Measurements from ENCODE around the gene HRCT1. TPM values are rescaled to one million over a fixed set of nuclear protein-coding genes. Genes with fewer than 3 reads are reported as not detected.

Gene HRCT1
- total RNA-seq, 2 experiments from 2014 or later: not detected

DNA sequence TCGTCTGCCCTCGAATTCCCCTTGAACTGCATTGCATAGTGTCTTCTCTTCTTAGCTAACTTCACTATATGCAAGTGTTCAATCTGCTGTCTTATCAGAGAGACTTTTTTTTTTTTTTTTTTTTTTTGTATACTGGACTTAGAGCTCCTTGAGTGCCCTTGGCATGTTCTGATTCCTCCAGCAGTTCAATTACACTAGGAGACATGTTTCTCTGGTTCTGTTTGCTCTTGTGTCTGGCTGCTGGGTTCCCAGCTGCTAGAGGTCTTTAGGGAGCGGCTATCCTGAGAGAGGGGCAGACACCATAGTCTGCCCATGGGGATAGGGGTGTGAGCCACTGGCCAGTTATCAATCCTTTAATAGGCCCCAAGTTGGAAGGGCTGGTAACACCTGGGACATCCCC is 38.8 kb downstream of the HRCT1 start:
- H3K9me3 Mint-ChIP-seq: no peaks in the 10 kb centered on the region
- no peaks in the 10 kb centered on the region for H3K27me3 Mint-ChIP-seq
- POLR2A ChIA-PET: no interaction called here
- H3K27ac Mint-ChIP-seq: no peak overlapping the region
- H3K4me1 Mint-ChIP-seq: peaks cover 28% of the 10 kb centered on the region
- no peak for DNase-seq
- CTCF ChIA-PET: interaction anchor here (0.5 to 4.1 kb wide), 15 partner anchors 11 to 674 kb away, joined by 3 to 56 read pairs (median 4); partner anchors contain the start of gene HRCT1
- no peak overlapping the region for H3K4me3 Mint-ChIP-seq
- H3K36me3 Mint-ChIP-seq (ENCODE audit: low read depth): no peaks in the 10 kb centered on the region

DNA sequence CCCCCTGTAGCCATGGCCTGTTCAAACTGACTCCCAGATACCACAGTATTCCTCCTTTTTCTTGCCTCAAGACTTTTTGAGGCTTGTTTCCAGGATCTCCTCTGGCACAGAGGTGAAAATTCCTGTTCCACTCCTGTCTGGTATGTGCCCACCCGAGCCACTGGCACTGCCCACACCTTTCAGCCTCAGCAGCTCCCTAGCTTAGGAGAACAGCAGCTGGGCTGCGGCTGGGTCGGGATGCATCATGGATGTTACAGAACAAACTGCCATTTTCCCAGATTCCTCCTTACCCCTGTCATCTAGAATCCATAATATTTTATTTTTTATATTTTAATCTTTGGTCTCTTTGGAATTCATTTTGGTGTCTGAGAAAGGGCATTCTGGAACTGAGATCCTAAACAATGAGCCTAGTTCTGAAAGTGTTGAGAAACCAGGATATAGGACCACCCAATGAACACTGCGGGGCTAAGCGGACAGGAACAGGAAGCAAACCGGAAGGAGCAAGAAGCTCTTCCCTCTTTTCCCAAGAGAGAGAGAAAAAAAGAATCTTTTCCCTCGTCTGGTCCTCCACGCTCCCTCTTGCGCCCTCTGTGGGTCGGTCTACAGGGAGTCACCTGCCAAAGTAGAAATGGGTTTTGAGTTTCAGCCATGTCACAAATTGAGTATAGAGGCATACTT is 39.5 kb downstream of the HRCT1 start:
- Mint-ChIP-seq H3K9me3 (no peaks in the 10 kb centered on the region), H3K4me3 (no peak overlapping the region)

DNA sequence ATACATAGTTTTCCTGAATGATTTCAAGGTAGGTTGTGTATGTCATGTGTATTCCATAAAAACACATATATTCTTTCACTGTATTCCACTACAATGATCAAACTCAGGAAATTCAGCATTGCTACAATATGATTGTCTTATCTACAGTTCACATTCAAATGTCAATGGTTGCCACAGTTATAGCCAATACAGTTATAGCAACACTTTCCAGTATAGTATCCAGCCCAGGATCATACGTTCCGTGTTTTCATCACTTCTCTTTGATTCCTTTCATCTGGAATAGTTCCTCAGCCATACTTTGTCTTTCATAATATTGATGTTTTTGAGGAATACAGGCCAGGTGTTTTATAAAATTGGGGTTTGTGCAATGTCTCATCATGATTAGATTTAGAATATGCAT is 42.4 kb downstream of the HRCT1 start:
- Mint-ChIP-seq H3K27me3 (peaks cover 3% of the 10 kb centered on the region), H3K4me1 (peaks cover 11% of the 10 kb centered on the region), H3K27ac (no peak overlapping the region), H3K9me3 (no peaks in the 10 kb centered on the region), H3K36me3 (ENCODE audit: low read depth) (no peaks in the 10 kb centered on the region), H3K4me3 (no peak overlapping the region)
- ChIA-PET CTCF (no interaction called here), POLR2A (no interaction called here)
- DNase-seq: no peak

More for the DNA sequence above, 39.5 kb downstream of the HRCT1 start:
- DNase-seq: peak; percentile 65
- Mint-ChIP-seq H3K36me3 (ENCODE audit: low read depth) (no peaks in the 10 kb centered on the region), H3K27ac (no peak overlapping the region), H3K27me3 (no peaks in the 10 kb centered on the region), H3K4me1 (peaks cover 22% of the 10 kb centered on the region)
- POLR2A ChIA-PET: interaction anchor here (0.7 kb wide), 1 partner anchor 246 kb away, joined by 3 read pairs; the partner anchor contains the start of gene CLTA
- CTCF ChIA-PET: interaction anchor here (0.9 to 4.1 kb wide), 14 partner anchors 10 to 209 kb away, joined by 3 to 56 read pairs (median 4); partner anchors contain the start of gene HRCT1

DNA sequence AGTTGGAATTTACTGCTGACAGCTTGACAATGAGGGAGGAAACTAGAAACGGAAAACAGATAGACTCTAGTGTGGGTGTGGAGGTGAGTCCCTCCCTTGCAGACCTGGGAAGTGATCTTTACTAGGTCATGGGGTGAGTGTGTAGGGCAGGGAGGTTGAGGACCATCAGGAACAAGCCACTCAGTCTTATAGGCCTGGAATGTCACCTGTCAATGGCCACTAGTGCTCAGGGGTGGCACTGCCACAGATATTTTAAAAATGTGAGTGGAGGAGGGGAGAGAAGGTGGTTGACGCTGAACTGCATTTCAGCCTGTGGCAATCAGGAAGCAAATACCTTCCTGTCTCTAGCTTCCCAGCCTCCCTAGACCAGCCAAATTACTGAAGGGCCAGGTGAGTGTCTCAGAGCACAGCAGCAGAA is 42.9 kb downstream of the HRCT1 start:
- Mint-ChIP-seq H3K27ac (no peak overlapping the region), H3K4me3 (no peak overlapping the region), H3K4me1 (peaks cover 11% of the 10 kb centered on the region), H3K9me3 (no peaks in the 10 kb centered on the region), H3K36me3 (ENCODE audit: low read depth) (no peaks in the 10 kb centered on the region), H3K27me3 (peaks cover 3% of the 10 kb centered on the region)
- CTCF ChIA-PET: interaction anchor here (0.9 to 1.5 kb wide), 3 partner anchors 8 to 46 kb away, joined by 3 to 4 read pairs (median 3); no protein-coding TSS in a partner anchor
- no peak for DNase-seq
- POLR2A ChIA-PET: no interaction called here

DNA sequence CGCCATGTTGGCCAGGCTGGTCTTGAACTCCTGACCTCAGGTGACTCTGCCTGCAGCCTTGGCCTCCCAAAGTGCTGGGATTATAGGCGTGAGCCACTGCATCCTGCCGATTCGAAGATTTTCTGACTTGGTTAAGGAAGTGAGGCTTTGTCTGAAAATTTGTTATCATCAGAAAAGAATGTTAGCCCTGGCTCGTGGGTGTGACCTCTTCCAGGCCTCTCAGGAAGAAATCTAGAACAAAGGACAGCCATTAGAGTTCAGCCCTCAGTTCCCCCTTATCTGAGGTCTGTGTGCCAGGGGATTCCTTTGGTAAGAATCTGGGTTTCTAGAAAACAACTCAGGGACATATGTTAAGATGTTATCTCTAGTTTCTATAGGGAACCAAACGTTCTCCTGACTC is 45.7 kb downstream of the HRCT1 start:
- Mint-ChIP-seq H3K4me1 (peaks cover 7% of the 10 kb centered on the region), H3K9me3 (no peaks in the 10 kb centered on the region), H3K27ac (no peak overlapping the region), H3K27me3 (peaks cover 7% of the 10 kb centered on the region), H3K4me3 (no peak overlapping the region), H3K36me3 (ENCODE audit: low read depth) (no peaks in the 10 kb centered on the region)
- CTCF ChIA-PET: interaction anchor here (0.9 to 1.1 kb wide), 2 partner anchors 9 to 12 kb away, joined by 3 to 4 read pairs; no protein-coding TSS in a partner anchor
- DNase-seq: no peak
- POLR2A ChIA-PET: no interaction called here

DNA sequence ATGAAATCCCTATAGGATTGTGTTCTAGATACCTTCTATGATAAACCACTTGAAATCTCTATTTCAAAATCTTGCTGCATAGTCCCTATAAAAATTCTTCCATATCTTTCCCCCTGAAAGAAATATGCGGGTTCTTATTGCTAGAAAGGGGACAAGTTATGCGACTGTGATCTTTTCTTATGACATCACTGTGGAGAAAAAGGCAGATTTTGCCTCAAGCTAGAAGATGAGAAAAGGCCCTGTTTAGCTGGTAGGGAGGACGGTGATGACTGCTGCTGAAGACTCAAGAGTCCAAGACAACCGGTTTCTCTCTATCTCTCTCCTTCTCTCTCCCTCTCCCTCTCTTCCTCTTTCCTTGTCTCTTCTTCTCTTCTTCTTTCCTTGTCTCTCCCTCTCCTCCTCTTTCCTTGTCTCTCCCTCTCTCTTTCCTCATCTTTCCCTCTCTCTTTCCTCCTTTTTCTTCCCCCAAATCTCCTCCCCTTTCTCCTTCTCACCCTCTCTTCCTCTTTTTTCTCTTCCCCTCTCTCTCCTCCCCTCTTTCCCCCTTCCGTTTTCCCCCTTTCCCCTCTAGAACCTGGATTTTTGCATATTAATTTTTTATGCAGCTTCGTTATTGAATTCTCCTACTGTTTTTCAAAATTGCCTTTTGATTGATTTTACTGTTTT is 46.7 kb downstream of the HRCT1 start:
- H3K27ac Mint-ChIP-seq: no peak overlapping the region
- DNase-seq: no peak
- peaks cover 13% of the 10 kb centered on the region for H3K27me3 Mint-ChIP-seq
- no peaks in the 10 kb centered on the region for H3K9me3 Mint-ChIP-seq
- ChIA-PET CTCF (interaction anchor here (0.6 to 1.1 kb wide), 6 partner anchors 10 to 392 kb away, joined by 3 to 5 read pairs (median 4); no protein-coding TSS in a partner anchor), POLR2A (no interaction called here)
- H3K36me3 Mint-ChIP-seq (ENCODE audit: low read depth): no peaks in the 10 kb centered on the region
- peaks cover 7% of the 10 kb centered on the region for H3K4me1 Mint-ChIP-seq
- H3K4me3 Mint-ChIP-seq: no peak overlapping the region

DNA sequence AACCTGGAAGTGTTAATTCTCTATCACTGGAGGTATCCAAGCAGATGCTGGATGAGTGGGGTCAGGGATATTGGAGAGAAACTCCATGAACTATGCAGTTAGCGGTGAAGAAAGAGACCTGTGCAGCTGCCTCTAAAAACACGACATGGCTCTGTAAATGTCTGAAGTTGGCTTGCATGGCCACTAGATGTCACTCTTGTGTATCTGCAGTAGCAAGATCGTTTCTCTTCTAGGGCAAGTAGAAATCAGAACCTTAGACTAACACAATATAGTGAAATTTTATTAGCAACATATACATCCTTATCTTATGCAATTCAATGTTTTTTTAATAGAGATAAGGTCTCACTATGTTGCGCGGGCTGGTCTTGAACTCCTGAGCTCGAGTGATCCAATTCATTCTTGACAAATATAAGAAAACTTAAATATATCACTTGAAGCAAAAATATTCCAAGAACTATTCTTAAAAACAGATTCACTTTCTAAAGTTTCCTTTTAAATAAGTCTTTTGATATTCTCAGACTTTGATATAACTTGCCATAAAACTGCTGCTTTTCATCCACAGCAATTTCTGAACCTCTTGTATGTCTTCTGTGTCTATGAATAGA is 49.0 kb downstream of the HRCT1 start:
- H3K36me3 Mint-ChIP-seq (ENCODE audit: low read depth): no peaks in the 10 kb centered on the region
- no peak overlapping the region for H3K27ac Mint-ChIP-seq
- POLR2A ChIA-PET: interaction anchor here (1.3 kb wide), 1 partner anchor 15 kb away, joined by 3 read pairs; no protein-coding TSS in a partner anchor
- CTCF ChIA-PET: interaction anchor here (0.6 to 2.9 kb wide), 15 partner anchors 10 to 696 kb away, joined by 3 to 24 read pairs (median 3); no protein-coding TSS in a partner anchor
- no peaks in the 10 kb centered on the region for H3K4me1 Mint-ChIP-seq
- H3K27me3 Mint-ChIP-seq: peaks cover 16% of the 10 kb centered on the region
- no peaks in the 10 kb centered on the region for H3K9me3 Mint-ChIP-seq
- peak; percentile 48 for DNase-seq
- no peak overlapping the region for H3K4me3 Mint-ChIP-seq

DNA sequence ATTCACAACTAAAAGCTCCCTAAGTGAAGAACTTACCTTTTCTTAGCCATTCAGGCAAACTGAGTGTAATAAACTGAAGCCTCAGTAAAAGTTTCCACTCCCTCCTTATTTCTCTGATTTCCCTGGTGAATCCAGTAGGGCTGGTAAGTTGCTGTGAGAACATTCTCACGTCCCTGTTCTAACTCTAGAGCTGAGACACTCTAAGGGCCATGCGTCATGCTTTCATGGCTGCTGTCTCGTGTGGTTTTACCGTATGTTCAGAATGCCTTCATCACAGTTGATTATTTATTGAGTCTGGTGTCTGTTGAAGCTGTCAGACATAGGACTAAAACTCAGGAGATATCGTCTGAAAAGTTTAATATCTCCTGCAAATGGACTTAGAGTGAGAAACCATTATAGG is 50.6 kb downstream of the HRCT1 start:
- H3K4me3 Mint-ChIP-seq: no peak overlapping the region
- ChIA-PET CTCF (interaction anchor here (0.6 to 2.9 kb wide), 8 partner anchors 12 to 265 kb away, joined by 3 to 24 read pairs (median 4); no protein-coding TSS in a partner anchor), POLR2A (no interaction called here)
- no peak overlapping the region for H3K27ac Mint-ChIP-seq
- H3K4me1 Mint-ChIP-seq: no peaks in the 10 kb centered on the region
- no peaks in the 10 kb centered on the region for H3K9me3 Mint-ChIP-seq
- DNase-seq: no peak
- H3K27me3 Mint-ChIP-seq: peaks cover 20% of the 10 kb centered on the region
- H3K36me3 Mint-ChIP-seq (ENCODE audit: low read depth): no peaks in the 10 kb centered on the region

Other genes starting within 250 kb of the HRCT1 start
- over 10,000 TPM in 1 of 2 experiments, 1,000 to 10,000 TPM in 1; 9,885 to 10,678 TPM for gene RMRP, start 248.2 kb upstream of the HRCT1 start, total RNA-seq
- gene CCDC107, start 247.9 kb upstream of the HRCT1 start, total RNA-seq: 10 to 100 TPM; 36.6 to 37.7 TPM
- gene ARHGEF39, start 241.0 kb upstream of the HRCT1 start, total RNA-seq: 10 to 100 TPM; 19.1 to 19.9 TPM
- 1 to 10 TPM; 1.1 to 1.2 TPM for gene CA9, start 232.3 kb upstream of the HRCT1 start, total RNA-seq
- 1 to 10 TPM; 8.9 to 9.2 TPM for gene TPM2, start 216.3 kb upstream of the HRCT1 start, total RNA-seq
- gene TLN1, start 174.0 kb upstream of the HRCT1 start, total RNA-seq: 100 to 1,000 TPM; 341 to 354 TPM
- gene CREB3, start 173.5 kb upstream of the HRCT1 start, total RNA-seq: 10 to 100 TPM; 23.2 to 24.1 TPM
- gene GBA2, start 157.0 kb upstream of the HRCT1 start, total RNA-seq: 10 to 100 TPM; 45.8 to 49.1 TPM
- 10 to 100 TPM; 29.1 to 29.5 TPM for gene RGP1, start 156.9 kb upstream of the HRCT1 start, total RNA-seq
- under 1 TPM in 1 of 2 experiments, not detected in 1; 0.48 TPM for gene MSMP, start 151.9 kb upstream of the HRCT1 start, total RNA-seq
- gene NPR2, start 114.6 kb upstream of the HRCT1 start, total RNA-seq: 1 to 10 TPM; 7.7 to 8.5 TPM
- gene SPAG8, start 93.9 kb upstream of the HRCT1 start, total RNA-seq: 1 to 10 TPM; 2.0 to 2.2 TPM
- gene HINT2, start 91.2 kb upstream of the HRCT1 start, total RNA-seq: 10 to 100 TPM; 77.8 to 79.2 TPM
- not detected for gene FAM221B, start 77.5 kb upstream of the HRCT1 start, total RNA-seq
- gene TMEM8B, start 77.0 kb upstream of the HRCT1 start, total RNA-seq: 1 to 10 TPM; 3.1 to 3.2 TPM
- gene OR13J1, start 35.8 kb upstream of the HRCT1 start, total RNA-seq: not detected
- gene SPAAR, start 3.3 kb downstream of the HRCT1 start, total RNA-seq: not detected
- not detected for gene OR2S2, start 52.0 kb downstream of the HRCT1 start, total RNA-seq
- gene RECK, start 130.7 kb downstream of the HRCT1 start, total RNA-seq: 1 to 10 TPM; 7.4 to 8.1 TPM
- 10 to 100 TPM; 45.3 to 48.0 TPM for gene GLIPR2, start 230.5 kb downstream of the HRCT1 start, total RNA-seq